Stimulated activated CD4-positive, alpha-beta T cell treated with anti-CD3 and anti-CD28 coated beads, Interleukin-15, amount 100 ng/mL, for 1 hour (primary cell): ENCODE results near the gene TBC1D2B.

Experiments used
- DNase-seq, 2 donors: peaks; one replicate each; pipeline ENCODE4 v3.0.0-alpha.2; 2020; ENCODE audit warnings: low read depth in 1 of 2, low spot score in 1 of 2

The TBC1D2B gene

DNA sequence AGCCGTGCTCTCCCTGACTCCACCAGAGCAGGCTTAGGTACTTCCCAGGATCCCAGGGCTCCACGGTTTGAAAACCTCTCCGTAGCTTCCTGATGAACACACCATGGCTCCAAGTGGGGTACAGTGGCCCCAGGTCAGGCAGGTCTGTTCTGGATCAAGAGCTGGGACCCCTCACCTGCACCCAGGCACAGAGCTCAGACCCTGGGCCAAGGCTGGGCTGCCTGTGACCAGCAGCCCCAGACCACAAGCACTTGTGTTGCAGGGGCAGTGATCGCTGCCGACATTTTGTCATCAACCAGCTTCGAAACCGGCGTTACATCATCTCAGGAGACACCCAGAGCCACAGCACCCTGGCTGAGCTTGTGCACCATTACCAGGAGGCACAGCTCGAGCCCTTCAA lies 20.2 kb upstream of the TBC1D2B start:
- DNase-seq = no peak

DNA sequence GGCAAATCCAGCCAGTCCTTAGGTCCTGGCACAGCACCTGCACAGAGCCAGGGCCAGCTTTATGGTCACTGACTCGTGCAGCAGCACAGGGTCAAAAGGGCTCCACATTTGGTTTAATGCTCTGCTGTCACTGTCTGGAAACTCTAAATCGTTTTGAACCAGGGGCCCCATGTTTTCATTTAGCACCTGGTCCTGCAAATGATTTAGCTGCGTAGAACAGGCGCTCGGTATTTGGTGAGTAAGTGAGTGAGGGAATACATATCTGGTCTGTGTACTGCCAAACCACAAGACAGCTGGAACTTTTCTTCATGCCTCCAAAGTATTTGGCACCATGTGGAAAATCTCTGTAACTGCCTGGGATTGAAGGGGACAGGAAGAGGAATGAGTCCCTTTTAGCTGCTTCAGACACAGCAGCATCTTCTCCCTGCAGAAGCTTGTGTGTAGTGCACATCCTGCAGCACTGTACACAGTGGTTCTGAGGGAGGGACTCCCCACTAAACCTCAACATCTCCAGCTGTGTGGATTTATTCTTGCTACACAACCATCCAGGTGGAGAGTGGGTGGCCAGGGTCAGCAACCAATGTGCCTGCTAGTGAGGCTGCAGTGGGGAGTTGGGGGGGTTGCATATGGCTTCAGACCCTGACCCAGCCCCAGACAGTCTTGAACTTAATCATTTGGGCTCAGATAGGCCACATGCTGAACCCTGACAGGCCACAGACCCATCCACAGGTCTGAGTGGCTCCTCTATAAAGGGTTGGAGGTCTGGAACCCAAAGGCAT lies 15.9 kb upstream of the TBC1D2B start:
- no peak for DNase-seq

DNA sequence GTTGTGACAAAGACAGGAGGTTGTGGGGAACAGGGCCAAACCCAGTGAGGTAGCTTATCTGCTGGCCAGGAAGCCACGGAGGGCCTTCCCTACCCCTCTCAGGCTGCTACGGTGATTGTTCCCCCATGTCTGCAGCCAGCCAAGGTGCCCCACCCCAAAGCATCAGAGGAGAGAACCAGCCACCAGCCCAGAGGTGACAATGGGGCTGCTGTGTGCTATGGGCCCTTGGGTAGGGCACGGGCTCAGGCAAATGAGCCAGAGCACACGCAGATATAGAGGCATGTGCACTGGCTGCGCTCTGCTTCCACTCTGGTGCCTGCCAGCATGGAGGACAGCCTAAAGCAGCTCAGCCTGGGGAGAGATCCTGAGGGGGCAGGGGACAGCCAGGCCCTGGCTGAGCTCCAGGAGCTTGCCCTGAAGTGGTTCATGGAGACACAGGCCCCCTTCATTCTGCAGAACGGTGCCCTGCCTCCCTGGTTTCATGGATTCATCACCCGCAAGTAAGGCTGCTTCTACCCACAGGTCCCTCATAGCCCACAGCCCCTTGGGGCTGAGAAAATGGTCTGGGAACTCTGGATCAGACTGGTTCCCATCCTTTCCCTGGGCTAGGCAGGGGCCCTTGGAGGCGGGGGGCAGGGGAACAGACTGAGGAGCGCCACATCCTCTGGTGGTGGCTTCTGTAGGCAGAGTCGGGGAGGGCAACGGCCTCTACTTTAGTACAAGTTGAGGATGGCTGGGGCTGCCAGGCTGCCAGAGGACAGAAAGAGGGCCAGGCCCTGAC lies 14.9 kb upstream of the TBC1D2B start, which contains the start of gene SH2D7:
Gene SH2D7, plus strand, starts transcription at position 301 of the 781 bp plus-strand sequence. Its CDS starts 24 bp downstream, at position 325.
- no peak for DNase-seq

DNA sequence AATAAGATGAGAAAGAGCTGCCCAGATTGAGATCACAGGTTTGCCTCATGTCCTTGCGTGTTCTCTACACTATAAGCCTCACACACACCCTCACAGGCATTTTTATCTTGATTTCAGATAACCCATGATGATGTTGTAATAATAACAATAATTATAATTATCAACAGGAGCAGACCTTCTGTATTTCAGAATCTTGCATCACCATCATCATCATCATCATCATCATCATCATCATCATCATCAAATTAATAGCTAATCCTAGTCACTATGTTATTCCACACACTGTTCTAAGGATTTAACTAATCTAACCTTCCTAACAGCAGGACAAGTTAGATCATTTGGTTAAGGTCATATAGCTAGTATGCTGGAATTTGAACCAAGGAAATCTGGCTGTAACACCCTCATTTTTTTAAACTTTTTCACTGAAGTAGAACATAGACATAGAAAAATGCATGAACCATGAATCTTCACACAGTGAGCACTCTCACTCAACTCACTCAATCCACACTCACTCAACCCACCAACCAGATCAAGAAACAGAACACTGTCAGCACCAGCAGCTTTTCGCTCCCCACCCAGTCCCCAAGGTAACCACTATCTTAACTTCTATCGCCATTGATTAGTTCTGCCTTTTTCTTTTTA lies 13.0 kb upstream of the TBC1D2B start:
- DNase-seq = no peak

DNA sequence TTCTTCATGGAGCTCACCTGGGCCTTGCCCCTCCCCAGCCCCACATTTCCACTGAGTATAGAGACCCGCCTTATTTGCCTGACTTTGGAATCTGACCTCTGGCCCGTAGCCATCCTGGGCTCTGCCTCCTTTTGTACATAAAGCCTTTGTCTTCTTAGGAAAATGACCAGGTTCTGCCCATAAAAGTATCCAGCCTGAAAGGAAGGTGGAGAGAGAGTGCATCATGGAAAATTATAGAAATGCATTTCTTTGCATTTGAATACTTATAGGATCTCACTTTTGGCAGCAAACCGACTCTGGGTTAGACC lies 11.2 kb upstream of the TBC1D2B start:
- DNase-seq = no peak

DNA sequence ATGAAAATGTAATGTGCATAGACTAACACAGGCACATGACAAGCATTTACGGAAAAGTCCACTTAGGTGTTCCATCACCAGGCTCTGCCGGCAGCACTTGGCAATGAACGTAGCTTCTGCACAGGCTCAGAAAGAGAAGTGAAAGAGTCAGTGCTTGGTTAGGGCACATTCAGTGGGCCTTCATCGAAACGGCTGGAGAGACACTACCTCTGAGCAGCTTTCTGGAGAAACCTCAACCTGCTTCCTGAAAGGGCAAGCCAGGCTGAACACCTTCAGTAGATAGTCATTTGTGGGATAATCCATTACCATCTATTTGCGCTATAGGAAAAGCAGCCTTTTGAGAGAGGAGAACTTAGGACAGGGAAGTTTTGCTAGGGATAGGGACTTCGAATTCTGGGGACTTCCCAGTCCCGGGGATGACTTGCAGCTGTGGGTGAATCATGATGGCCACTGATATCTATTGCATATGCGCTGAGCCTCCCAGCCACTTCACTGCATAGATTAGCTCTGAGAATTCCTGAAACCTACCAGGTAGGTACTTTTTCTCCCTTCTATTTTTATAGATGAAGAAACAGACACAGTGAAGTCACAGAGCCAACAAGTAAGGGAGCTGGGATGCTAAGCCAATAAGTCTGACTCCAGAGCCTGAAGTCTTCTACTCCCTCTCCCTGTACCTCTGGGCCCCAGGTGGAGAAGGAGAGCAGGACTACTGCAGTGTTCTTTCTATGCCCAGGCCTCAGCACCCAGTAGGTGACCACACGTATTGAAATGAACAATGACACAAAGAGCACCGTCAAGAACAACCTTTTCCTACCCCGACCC lies 10.7 kb upstream of the TBC1D2B start:
- no peak for DNase-seq

DNA sequence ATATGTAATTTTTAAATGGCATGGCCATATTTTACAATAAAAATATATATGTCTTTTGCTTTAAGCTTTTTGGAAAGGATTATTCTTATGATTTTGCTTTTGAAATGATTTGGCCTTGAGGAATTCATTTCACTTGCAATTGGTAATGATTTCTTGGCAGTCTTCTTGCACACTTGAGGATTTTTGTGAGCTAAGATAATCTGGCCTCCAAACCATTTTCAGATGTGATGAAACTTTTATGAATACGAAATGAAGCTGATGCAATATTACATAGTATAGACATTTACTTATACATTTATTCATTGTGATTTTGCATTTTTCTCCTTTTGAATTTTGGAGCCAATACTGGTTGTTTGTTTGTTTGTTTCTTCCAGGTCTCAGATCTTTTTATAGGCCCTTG lies 8.4 kb upstream of the TBC1D2B start:
- no peak for DNase-seq

DNA sequence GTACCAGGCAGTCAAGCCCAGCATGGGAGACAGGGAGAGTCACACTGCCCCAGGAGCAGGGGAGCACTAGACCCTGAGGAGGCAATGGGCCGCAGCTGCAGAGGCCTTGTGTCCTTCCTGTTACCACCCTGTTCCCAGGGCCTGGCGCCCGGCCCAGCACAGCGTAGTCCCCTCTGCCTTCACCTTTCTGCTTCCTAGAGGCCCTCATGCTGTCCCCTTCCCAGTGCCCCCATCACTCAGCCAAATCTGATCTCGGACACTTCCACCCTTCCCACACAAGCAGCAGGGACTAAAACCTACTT lies 6.9 kb upstream of the TBC1D2B start:
- no peak for DNase-seq

DNA sequence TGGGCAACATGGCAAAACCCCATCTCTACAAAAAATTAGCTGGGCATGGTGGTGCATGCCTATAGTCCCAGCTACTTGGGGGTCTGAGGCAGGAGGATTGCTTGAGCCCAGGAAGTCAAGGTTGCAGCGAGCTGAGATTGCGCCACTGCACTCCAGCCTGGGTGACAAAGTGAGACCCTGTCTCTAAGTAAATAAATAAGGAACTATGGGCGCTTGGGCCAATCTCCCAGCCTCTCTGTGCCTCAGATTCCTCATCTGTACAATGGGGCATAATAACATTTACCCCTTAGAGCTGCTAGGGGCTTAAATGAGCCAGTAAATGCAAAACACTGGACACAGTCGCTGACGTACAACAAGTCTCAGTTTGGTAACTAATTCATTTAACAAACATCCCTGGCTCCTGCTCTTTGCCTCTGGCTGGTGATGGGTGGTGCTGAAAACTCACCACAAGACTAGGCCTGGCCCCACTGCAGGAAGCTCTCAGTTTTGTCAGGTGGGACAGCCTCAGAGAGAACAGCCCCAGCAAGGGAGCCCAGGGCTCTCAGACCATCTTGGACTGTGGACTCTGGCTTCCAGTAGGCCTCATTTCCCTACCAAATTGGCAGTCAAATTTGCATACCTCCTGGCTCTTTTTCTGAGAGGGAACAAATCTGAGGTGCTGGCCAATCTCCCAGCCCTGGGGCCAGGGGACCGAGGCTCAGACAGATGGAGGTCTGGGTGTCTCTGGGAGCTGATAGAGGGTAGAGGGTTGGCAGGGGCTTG lies 6.4 kb upstream of the TBC1D2B start:
- DNase-seq = no peak

DNA sequence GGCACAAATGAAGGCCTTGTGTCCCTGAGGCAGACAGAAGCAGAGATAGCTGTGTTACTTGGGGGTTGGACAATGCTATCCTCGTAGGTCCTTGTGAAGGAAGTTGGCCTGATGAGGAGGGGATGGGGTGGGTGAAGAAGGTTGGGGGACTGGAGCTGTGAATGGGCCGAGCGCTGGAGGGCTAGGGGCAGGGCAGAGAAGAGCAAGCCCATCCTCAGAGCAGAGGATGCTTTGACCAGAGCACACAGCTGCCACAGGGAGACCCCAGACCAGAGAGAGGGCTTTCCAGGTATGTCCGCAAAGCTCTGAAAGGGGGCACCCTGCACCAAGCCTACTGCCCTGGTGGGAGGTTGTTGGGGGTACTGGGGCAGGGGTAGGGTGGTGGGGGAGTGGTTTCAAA lies 5.7 kb upstream of the TBC1D2B start:
- DNase-seq = no peak

DNA sequence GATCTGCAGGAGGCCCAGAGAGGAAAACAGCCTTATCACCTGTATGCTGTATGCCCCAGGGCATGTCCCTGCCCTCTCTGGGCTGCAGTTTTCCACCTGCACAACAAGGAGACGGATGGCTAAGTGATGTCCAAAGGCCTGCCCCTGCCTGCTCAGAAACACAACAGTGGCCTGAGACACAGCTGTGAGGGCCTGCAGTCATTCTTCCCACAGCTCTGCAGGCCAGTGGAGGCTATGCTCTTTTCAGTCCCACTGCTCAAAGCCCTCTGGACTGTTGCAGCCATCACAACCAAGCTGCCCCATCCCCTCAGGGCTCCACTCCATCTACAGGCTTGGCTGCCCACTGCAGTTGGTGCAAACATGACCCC lies 5.2 kb upstream of the TBC1D2B start:
- no peak for DNase-seq

DNA sequence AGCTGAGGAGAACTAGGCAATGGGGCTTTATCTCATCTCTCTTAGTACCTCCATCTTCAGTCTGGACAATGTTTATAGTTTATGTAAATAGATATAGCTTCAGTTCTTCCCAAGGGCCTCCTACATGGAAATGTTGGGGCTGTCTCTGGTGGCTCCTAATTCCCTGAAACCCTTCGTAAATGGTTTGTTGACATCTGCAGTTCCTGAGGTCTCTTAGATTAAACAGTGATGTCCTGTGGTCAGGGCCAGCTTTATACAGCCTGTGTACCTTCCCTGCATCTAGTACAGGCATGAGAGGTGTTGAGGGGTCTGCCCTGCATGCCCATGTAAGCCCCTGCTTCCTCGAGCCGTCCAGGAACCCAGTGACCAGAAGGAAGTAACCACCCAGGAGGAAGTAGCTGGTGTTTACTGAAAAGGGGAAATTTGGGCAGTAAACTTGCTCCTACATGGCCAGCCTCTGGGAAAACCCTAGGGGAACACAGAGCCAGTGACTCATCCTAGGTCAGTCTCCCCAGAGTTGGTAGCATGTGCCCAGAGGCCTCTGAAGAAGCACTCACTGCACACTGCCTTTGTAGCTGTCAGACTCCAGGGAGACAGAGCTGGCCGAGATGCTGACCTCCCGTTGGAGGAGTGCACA lies 4.7 kb upstream of the TBC1D2B start:
- DNase-seq = no peak

DNA sequence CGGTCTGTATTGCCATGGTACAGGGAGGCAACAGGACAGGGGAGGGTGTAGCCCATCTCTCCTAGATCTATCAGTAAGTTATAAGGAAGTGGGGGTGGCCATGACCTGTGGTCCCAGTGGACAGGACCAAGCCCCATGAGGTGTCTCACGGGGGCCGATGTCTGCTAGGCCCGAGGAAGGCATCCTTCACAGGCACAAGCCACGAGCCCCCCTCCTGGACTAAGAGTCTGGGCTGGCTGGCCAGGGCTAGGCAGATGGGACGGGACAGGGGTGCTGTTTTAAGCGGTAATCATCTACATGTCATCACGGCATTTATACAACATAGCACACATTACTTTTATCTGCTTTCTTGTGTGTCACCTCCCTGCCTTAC lies 2.6 kb upstream of the TBC1D2B start:
- no peak for DNase-seq

DNA sequence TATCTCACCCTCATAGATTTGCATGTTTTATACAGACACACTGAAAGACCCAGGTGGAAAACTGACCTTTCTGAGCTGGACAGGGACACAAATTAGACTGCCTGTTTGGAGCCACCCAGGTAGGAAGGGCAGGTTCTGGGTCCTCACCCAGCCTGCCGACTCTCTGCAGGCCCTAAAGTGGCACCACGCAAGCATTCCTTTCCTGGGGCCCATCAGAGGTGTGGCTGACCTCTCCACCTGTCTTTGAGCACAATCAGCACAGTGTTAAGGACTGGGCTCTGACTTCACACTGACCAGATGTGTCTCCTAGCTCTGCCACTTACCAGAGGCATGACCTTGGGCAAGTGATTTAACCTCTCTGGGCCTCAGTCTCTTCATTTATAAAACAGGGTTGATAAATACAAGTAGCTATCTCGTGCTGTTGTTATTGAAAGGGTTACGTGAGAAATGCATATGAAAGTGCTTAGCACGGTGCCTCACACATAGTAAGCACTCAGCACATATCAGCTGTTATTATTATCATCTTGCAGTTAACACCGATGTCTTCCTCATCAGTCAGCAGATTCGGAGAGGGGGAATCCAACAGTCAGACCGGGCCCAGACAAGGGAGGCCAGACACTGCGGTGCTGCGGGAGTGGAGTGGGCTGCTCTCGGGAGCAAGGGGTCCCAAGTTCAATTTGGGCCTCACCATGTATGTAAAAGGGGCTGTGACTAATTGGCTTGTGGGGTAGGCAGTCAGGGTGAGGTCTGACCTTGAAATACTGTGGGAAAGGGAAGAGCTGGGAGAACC lies 2.0 kb upstream of the TBC1D2B start:
- DNase-seq = no peak

DNA sequence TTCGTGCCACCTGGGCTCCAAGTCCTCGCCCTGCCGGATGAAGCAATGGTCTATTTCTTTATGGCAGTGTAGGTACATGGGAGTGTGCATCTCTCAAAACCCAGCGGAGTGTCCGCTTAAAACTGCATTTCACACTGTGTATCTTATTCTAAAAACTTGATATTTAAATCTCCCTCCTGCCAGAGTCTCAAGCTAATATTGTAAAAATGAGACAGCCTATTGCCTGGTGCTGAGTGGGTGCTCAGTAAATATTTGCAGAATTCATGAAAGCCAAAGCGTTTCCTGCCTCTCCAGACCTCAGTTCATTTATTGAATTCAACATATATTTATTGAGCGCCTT lies 330 bp upstream of the TBC1D2B start:
- DNase-seq = no peak

DNA sequence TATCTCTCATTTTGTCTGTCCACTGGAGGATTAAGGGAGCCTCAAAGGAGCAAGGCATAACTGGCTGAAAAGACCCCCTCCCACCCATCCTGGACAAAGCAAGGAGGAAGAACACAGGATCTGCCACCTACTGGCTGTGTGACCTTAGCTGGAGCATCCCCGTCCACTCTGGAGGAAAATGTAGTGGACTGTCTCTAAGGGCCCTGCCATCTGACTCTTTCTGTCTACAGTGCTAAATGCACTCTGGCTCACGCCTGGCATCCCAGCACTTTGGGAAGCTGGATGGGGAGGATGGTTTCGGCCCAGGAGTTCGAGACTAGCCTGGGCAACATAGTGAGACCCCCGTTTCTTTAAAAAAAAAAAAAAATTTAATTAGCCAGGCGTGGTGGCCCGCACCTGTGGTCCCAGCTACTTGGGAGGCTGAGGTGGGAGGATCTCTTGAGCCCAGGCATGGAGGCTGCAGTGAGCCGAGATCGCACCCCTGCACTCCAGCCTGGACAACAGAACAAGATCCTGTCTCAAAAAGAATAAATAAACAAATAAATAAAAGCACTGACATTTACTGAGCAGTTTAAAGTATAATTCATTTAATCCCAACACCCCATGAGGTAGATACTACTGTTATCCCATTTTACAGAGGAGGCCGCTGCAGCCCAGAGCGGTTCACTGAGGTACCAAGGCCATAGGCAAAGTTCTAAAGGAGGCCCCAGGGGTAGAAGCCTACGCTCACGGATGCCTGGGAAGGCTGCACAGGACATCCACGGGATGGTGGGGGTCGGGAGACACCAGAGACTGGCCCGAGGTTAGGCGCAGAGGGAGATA lies 1.1 kb downstream of the TBC1D2B start:
- DNase-seq = no peak

DNA sequence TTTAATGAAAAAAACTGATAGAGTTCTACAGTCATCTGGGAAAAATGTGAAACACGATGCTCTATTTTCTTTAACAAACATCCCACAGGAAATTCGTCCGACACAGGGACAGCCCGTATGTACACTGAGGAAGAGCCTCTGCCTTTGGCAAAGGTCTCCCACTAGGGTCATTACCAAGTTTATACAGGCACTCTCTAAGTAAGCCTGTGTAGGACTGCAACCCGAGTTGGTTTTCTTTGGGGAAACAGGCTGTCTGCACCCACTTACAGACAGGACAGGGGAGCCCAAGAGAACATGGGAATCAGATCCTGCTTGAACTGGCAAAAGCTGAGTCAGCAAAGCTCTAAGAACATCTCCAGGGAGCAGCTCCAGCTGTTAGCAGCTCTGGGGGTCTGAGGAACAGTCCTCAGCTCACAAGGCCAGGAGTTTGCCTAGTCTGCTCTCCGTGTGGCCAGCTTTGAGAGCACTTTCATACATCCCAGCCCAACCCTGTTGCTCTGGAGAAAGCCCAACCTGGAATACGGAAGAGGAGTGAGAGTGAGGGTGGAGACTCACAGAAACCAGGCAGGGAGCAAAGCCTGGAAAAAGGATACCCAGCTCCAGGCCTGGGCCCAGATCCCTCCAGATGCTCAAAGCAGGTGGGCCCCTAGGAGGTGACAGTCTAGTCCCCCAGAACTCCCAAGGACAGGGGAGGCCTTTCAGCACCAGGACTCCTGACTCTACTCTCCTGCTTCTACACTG lies 1.9 kb downstream of the TBC1D2B start:
- DNase-seq = no peak

DNA sequence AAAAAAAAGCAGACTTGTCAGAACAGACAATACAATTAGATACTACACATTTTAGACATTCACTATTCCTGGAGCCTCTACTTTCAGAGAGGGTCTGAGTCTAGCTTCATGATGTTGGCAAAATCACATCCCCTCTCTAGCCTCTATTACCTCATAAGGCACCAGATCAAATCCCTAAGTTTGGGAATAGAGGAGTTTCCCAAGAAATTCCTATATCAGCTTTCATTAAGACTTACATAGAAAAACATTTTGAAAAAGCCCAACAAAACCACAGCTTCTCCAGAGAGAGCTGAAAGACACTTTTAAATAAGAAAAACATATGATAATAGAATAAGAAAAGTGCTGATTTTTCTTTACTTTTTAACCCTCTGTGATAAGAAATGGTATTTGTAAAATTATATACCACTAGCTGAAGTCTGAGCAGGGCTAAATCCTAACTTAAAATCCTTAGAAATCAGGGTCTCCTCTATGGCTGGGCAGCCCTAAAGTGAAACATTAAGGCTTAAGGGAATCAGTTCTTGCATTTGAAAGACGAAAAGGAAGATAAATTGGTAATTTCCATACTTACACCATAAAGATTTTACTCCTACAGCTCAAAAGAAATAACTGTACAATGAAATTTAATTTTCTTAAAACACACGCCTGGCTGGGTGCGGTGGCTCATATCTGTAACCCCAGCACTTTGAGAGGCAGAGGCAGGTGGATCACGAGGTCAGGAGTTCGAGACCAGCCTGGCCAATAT lies 4.3 kb downstream of the TBC1D2B start:
- no peak for DNase-seq
